HepG2 (cell line): ENCODE results near the gene TDRD9. TPM values are rescaled to one million over a fixed set of nuclear protein-coding genes. Genes with fewer than 3 reads are reported as not detected.

ENCODE experiments used
- ATAC-seq: fragments of 200-7000 bp; cut with Tn5 transposase; 3 replicates; pipeline ENCODE4 v1.9.1; 2020; ENCODE audit warnings: mild to moderate bottlenecking, moderate library complexity
- BruUV-seq: library from RNA; stranded (reverse); fragments of 400-500 nt; replicated peaks from 2 replicates; lab custom pipeline; 2021; lab: Mats Ljungman, UMichigan
- CTCF ChIA-PET: fragments of 300-600 bp; formaldehyde crosslinking; extraction: SDS; loops from one replicate; lab custom pipeline; 2021; ENCODE audit warnings: low total read pairs, inconsistent platforms, low intra/inter-chr PET ratio; lab: Yijun Ruan, JAX
- POLR2A ChIA-PET: fragments of 350-600 bp; sonication (Branson Sonifier 250); formaldehyde crosslinking; loops from one replicate; lab custom pipeline; 2020; ENCODE audit warnings: antibody characterized with exemption, inconsistent platforms; lab: Yijun Ruan, JAX
- DNase-seq: peaks from one replicate; pipeline ENCODE4 v3.0.0-alpha.2; 2015; ENCODE audit warnings: low spot score
- FAIRE-seq: peaks from 3 replicates; lab custom pipeline; 2011; peaks lifted over from hg19 to GRCh38; lab: Jason Lieb, UNC
- H2AFZ ChIP-seq: one replicate; pipeline ENCODE4 v1.6.1; 2011; ENCODE audit warnings: low read length, inconsistent platforms
- H3K27ac ChIP-seq: fragments of 300-600 bp; 3 replicates; pipeline ENCODE4 v1.8.0; 2011; ENCODE audit warnings: mixed run types, mild to moderate bottlenecking, mixed read lengths, low read length, inconsistent platforms; ENCODE audit not compliant: insufficient read depth; ENCODE audit errors: extremely low read length
- H3K27me3 ChIP-seq, 2 experiments: fragments of 200-600 bp in 1 of 2; 2 replicates in 1 of 2; 3 replicates in 1 of 2; pipeline versions ENCODE4 v1.6.0 to v1.8.0; 2011; ENCODE audit warnings: low read length in 2 of 2, mild to moderate bottlenecking in 2 of 2, moderate library complexity in 2 of 2, inconsistent platforms in 1 of 2; ENCODE audit not compliant: insufficient read depth in 2 of 2, control insufficient read depth in 1 of 2
- H3K36me3 ChIP-seq, 2 experiments: fragments of 200-600 bp in 1 of 2; replicated peaks in 1 of 2; 2 replicates in 1 of 2; 3 replicates in 1 of 2; pipeline versions ENCODE4 v1.5.1 to v1.8.0; 2011; ENCODE audit warnings: low read length in 2 of 2, inconsistent platforms in 1 of 2; ENCODE audit not compliant: insufficient read depth in 2 of 2, control insufficient read depth in 1 of 2
- H3K4me1 ChIP-seq: 2 replicates; pipeline ENCODE4 v1.5.1; 2012; ENCODE audit warnings: low read length, inconsistent platforms; ENCODE audit not compliant: insufficient read depth
- H3K4me2 ChIP-seq: 2 replicates; pipeline ENCODE4 v1.6.0; 2011; ENCODE audit warnings: low read depth, low read length, inconsistent platforms
- H3K4me3 ChIP-seq, 3 experiments: fragments of 200-600 bp in 1 of 3; sonication (generic), shearing (Covaris generic) in 1 of 3; replicated peaks in 1 of 3; 2 replicates each; pipeline ENCODE4 v1.5.1; 2011 to 2016; ENCODE audit warnings: low read length in 3 of 3, inconsistent platforms in 2 of 3, low read depth in 2 of 3, mild to moderate bottlenecking in 2 of 3, control low read depth in 1 of 3, mixed read lengths in 1 of 3; ENCODE audit not compliant: insufficient read depth in 1 of 3
- H3K79me2 ChIP-seq: one replicate; pipeline ENCODE4 v1.6.1; 2011; ENCODE audit warnings: low read length, inconsistent platforms; ENCODE audit not compliant: insufficient read depth
- H3K9ac ChIP-seq: 2 replicates; pipeline ENCODE4 v1.6.0; 2011; ENCODE audit warnings: mild to moderate bottlenecking, low read depth, low read length, inconsistent platforms; ENCODE audit not compliant: insufficient read depth
- H3K9me3 ChIP-seq: 2 replicates; pipeline ENCODE4 v1.5.1; 2012; ENCODE audit warnings: mild to moderate bottlenecking, low read length
- H4K20me1 ChIP-seq: 2 replicates; pipeline ENCODE4 v1.6.0; 2011; ENCODE audit warnings: inconsistent platforms, mild to moderate bottlenecking, low read length, moderate library complexity; ENCODE audit not compliant: insufficient read depth
- CERS6 ChIP-seq: sonication (generic); formaldehyde crosslinking; IDR thresholded peaks from 2 replicates; pipeline ENCODE4 v1.5.0; 2020; ENCODE audit warnings: missing genetic modification reagents
- FOXK1 ChIP-seq: sonication (generic); formaldehyde crosslinking; IDR thresholded peaks from 2 replicates; pipeline ENCODE4 v1.4.0; 2020; ENCODE audit warnings: low read depth, missing genetic modification reagents, borderline replicate concordance
- HMG20B ChIP-seq: conservative IDR thresholded peaks from 2 replicates; pipeline ENCODE4 v1.6.1; 2016; ENCODE audit warnings: missing genetic modification reagents, missing compliant biosample characterization
- HNRNPL ChIP-seq: fragments of 200-400 bp; formaldehyde crosslinking; IDR thresholded peaks from 2 replicates; pipeline ENCODE4 v1.6.1; 2017; ENCODE audit warnings: mild to moderate bottlenecking, low read depth, low read length
- PRDM15 ChIP-seq: sonication (generic); formaldehyde crosslinking; IDR thresholded peaks from 2 replicates; pipeline ENCODE4 v1.4.0; 2020; ENCODE audit warnings: missing genetic modification reagents
- SRY ChIP-seq: sonication (generic); formaldehyde crosslinking; IDR thresholded peaks from 2 replicates; pipeline ENCODE4 v1.8.0; 2022; ENCODE audit warnings: mild to moderate bottlenecking, missing genetic modification reagents
- THAP11 ChIP-seq: IDR thresholded peaks from 2 replicates; pipeline ENCODE4 v1.6.1; 2016; ENCODE audit warnings: missing biosample characterization, missing genetic modification reagents
- ZBTB38 ChIP-seq: sonication (generic); formaldehyde crosslinking; IDR thresholded peaks from 2 replicates; pipeline ENCODE4 v1.5.1; 2020; ENCODE audit warnings: mild to moderate bottlenecking, missing genetic modification reagents
- ZNF501 ChIP-seq: sonication (generic); formaldehyde crosslinking; IDR thresholded peaks from 2 replicates; pipeline ENCODE4 v1.5.1; 2020; ENCODE audit warnings: mild to moderate bottlenecking, moderate library complexity, missing genetic modification reagents
- ZNF552 ChIP-seq: sonication (generic); formaldehyde crosslinking; IDR thresholded peaks from 2 replicates; pipeline ENCODE4 v1.9.0; 2022; ENCODE audit warnings: missing genetic modification reagents, mild to moderate bottlenecking, borderline replicate concordance
- ZNF556 ChIP-seq: sonication (generic); formaldehyde crosslinking; IDR thresholded peaks from 2 replicates; pipeline ENCODE4 v1.4.0; 2020; ENCODE audit warnings: mild to moderate bottlenecking, missing genetic modification reagents, borderline replicate concordance
- ZNF572 ChIP-seq: sonication (generic); formaldehyde crosslinking; IDR thresholded peaks from 2 replicates; pipeline ENCODE4 v1.5.1; 2020; ENCODE audit warnings: mild to moderate bottlenecking, missing genetic modification reagents
- ZNF687 ChIP-seq: sonication (generic); formaldehyde crosslinking; IDR thresholded peaks from 2 replicates; pipeline ENCODE4 v1.5.1; 2020; ENCODE audit warnings: mild to moderate bottlenecking, missing genetic modification reagents, moderate library complexity
- ZNF883 ChIP-seq: sonication (generic); formaldehyde crosslinking; IDR thresholded peaks from 2 replicates; pipeline ENCODE4 v1.5.1; 2020; ENCODE audit warnings: mild to moderate bottlenecking, missing genetic modification reagents; ENCODE audit errors: not compliant biosample characterization
- WGBS: methylation state at CpG from one replicate; pipeline ENCODE4 v1.1.6; 2017; ENCODE audit warnings: low lambda C conversion rate; 5-methylcytosine and 5-hydroxymethylcytosine counted together
- in situ Hi-C: cut with HindIII; loops from 2 replicates; pipeline ENCODE4 v1.10.0; 2017; ENCODE audit warnings: low pct_unique_long_range_greater_than_20kb; ENCODE audit not compliant: extremely low pct_ligation_motif_present
- intact Hi-C: fragments of 100-400 bp; cut with micrococcal nuclease; formaldehyde crosslinking; loops from one replicate; pipeline ENCODE4 v1.10.0; 2022; ENCODE audit not compliant: unreplicated experiment
- polyA plus RNA-seq, 8 experiments: library from polyadenylated mRNA; depleted of rRNA in 3 of 8; stranded (reverse) in 7 of 8; unstranded in 1 of 8; fragments of >200 nt; fragmentation: Illumina TruSeq in 4 of 8; extraction: Trizol in 4 of 8; gene quantifications; 2 replicates each; pipeline versions ENCODE4 v1.2.1 to v1.2.3, GENCODE V29; 2011 to 2016; ENCODE audit warnings: low read depth in 4 of 8, missing spikeins in 1 of 8, mixed read lengths in 1 of 8; ENCODE audit not compliant: insufficient read depth in 1 of 8
- total RNA-seq, 5 experiments: library from RNA; depleted of rRNA; stranded (reverse); fragments of >200 nt; fragmentation: Illumina TruSeq; extraction: Trizol; gene quantifications; 2 replicates each; pipeline ENCODE4 v1.2.3, GENCODE V29; 2016; ENCODE audit warnings: low read depth in 1 of 5

The TDRD9 gene
- total and polyA plus RNA-seq, 2 of the 13 experiments (the other 11 are each of a cell fraction or from before 2014, with no cell fraction given), result not detected

GRCh38 chr14:103882503-103883262, 45.6 kb upstream of the TDRD9 start:
- no peak overlapping the region for H3K9ac ChIP-seq
- 98% methylated on average over 5 of the region's 20 CpGs for WGBS
- no peak overlapping the region for H3K4me3 ChIP-seq
- no peak for FAIRE-seq
- H3K27me3 ChIP-seq, result no peaks in the 10 kb centered on the region; a peak in 1 of 5 replicates
- H3K27ac ChIP-seq, result peak overlapping the region; percentile 98
- peaks cover 15% of the 10 kb centered on the region for H3K79me2 ChIP-seq
- no peak overlapping the region for H3K4me2 ChIP-seq
- ATAC-seq, result no peak
- H4K20me1 ChIP-seq, result no peaks in the 10 kb centered on the region
- no peaks in the 10 kb centered on the region; a peak in 1 of 5 replicates for H3K36me3 ChIP-seq
- H2AFZ ChIP-seq, result no peak overlapping the region
- POLR2A ChIA-PET, result interaction anchor here (1.3 to 5.5 kb wide), 2 partner anchors 8 to 34 kb away, joined by 3 to 195 read pairs; no protein-coding TSS in a partner anchor
- no peak for DNase-seq
- intact Hi-C loops, result no loop called here
- in situ Hi-C loops, result no loop called here
- H3K4me1 ChIP-seq, result peaks cover 85% of the 10 kb centered on the region
- TF ChIP-seq ZNF501 (no peak), FOXK1 (CRISPR knock-in tag) (no peak), ZNF687 (CRISPR knock-in tag) (peak; percentile 49), THAP11 (CRISPR knock-in tag) (no peak), ZBTB38 (CRISPR knock-in tag) (peak; percentile 59), ZNF556 (CRISPR knock-in tag) (no peak), HNRNPL (0 out of 2 replicates have a peak, but pooled peaks have one; percentile 68), SRY (CRISPR knock-in tag) (no peak), CERS6 (CRISPR knock-in tag) (no peak), PRDM15 (no peak), ZNF552 (CRISPR knock-in tag) (0 out of 2 replicates have a peak, but pooled peaks have one; percentile 50), ZNF572 (CRISPR knock-in tag) (0 out of 2 replicates have a peak, but pooled peaks have one; percentile 19), HMG20B (CRISPR knock-in tag) (no peak), ZNF883 (CRISPR knock-in tag) (peak; percentile 26)
- TF ChIP-seq, all 625 proteins: peak for 6
- no TSS peak for BruUV-seq
- no peaks in the 10 kb centered on the region for H3K9me3 ChIP-seq
- CTCF ChIA-PET, result no interaction called here
